GM23338 (cell line): ENCODE data around the gene SRSF1. TPM values are rescaled to one million over a fixed set of nuclear protein-coding genes. Genes with fewer than 3 reads are reported as not detected.

Experiments
- ATAC-seq: fragments of 200-7000 bp; cut with Tn5 transposase; 3 replicates; pipeline ENCODE4 v1.9.1; 2020
- DNase-seq: peaks from one replicate; pipeline ENCODE4 v3.0.0-alpha.2; 2015; ENCODE audit warnings: low spot score
- H2AFZ ChIP-seq: fragments of 200-600 bp; sonication (generic); 2 replicates; pipeline ENCODE4 v1.8.0; 2016; ENCODE audit warnings: antibody characterized with exemption, mild to moderate bottlenecking, moderate library complexity
- H3F3A ChIP-seq: fragments of 200-600 bp; sonication (generic); replicated peaks from 2 replicates; pipeline ENCODE4 v1.8.0; 2017; ENCODE audit warnings: antibody characterized with exemption, mixed run types, low read depth
- H3K27ac ChIP-seq: fragments of 200-600 bp; sonication (generic); 2 replicates; pipeline ENCODE4 v1.6.1; 2016; ENCODE audit warnings: low read depth
- H3K27me3 ChIP-seq: fragments of 200-600 bp; sonication (generic); 2 replicates; pipeline ENCODE4 v1.8.0; 2016; ENCODE audit warnings: mild to moderate bottlenecking, mixed run types, moderate library complexity; ENCODE audit not compliant: insufficient read depth
- H3K36me3 ChIP-seq: fragments of 200-600 bp; sonication (generic); 2 replicates; pipeline ENCODE4 v1.8.0; 2016; ENCODE audit warnings: mild to moderate bottlenecking; ENCODE audit not compliant: insufficient read depth
- H3K4me1 ChIP-seq: fragments of 200-600 bp; sonication (generic); 2 replicates; pipeline ENCODE4 v1.8.0; 2016; ENCODE audit warnings: mild to moderate bottlenecking, moderate library complexity; ENCODE audit not compliant: insufficient read depth
- H3K4me2 ChIP-seq: fragments of 200-600 bp; sonication (generic); 2 replicates; pipeline ENCODE4 v1.7.1; 2017; ENCODE audit warnings: mixed run types
- H3K4me3 ChIP-seq: fragments of 200-600 bp; sonication (generic); 2 replicates; pipeline ENCODE4 v1.6.1; 2016; ENCODE audit warnings: mixed run types
- H3K79me2 ChIP-seq: fragments of 200-600 bp; sonication (generic); replicated peaks from 2 replicates; pipeline ENCODE4 v1.8.0; 2017; ENCODE audit warnings: mild to moderate bottlenecking; ENCODE audit not compliant: insufficient read depth
- H3K9me2 ChIP-seq: fragments of 200-600 bp; sonication (generic); 2 replicates; pipeline ENCODE4 v1.8.0; 2017; ENCODE audit not compliant: insufficient read depth
- H4K20me1 ChIP-seq: fragments of 200-600 bp; sonication (generic); replicated peaks from 2 replicates; pipeline ENCODE4 v1.8.0; 2017; ENCODE audit warnings: mild to moderate bottlenecking; ENCODE audit not compliant: insufficient read depth
- H3K27ac Mint-ChIP-seq: 2 replicates; pipeline ENCODE4 v1.8.0; 2020; ENCODE audit warnings: inconsistent platforms, mild to moderate bottlenecking, moderate library complexity, mixed read lengths
- H3K27me3 Mint-ChIP-seq: 3 replicates; pipeline ENCODE4 v1.8.0; 2022; ENCODE audit warnings: low read depth, mild to moderate bottlenecking, moderate library complexity, mixed read lengths, inconsistent platforms; ENCODE audit not compliant: insufficient read depth, poor library complexity
- H3K36me3 Mint-ChIP-seq: 3 replicates; pipeline ENCODE4 v1.8.0; 2021; ENCODE audit warnings: low read depth, mild to moderate bottlenecking, inconsistent platforms, moderate library complexity, mixed read lengths
- H3K4me1 Mint-ChIP-seq: 3 replicates; pipeline ENCODE4 v1.8.0; 2020; ENCODE audit warnings: mild to moderate bottlenecking, inconsistent platforms, mixed read lengths
- H3K4me3 Mint-ChIP-seq: 3 replicates; pipeline ENCODE4 v1.8.0; 2021; ENCODE audit warnings: moderate library complexity, mild to moderate bottlenecking, inconsistent platforms, mixed read lengths
- H3K9me3 Mint-ChIP-seq: 3 replicates; pipeline ENCODE4 v1.8.0; 2020; ENCODE audit warnings: moderate library complexity, mild to moderate bottlenecking, inconsistent platforms, mixed read lengths
- POLR2AphosphoS5 ChIP-seq: IDR thresholded peaks from 2 replicates; pipeline ENCODE4 v1.6.1; 2016; ENCODE audit warnings: antibody characterized with exemption, low read depth
- ZNF114 ChIP-seq: fragments of 250-450 bp; sonication (Bioruptor Pico); IDR thresholded peaks from 2 replicates; pipeline ENCODE4 v1.5.0; 2020; ENCODE audit warnings: mild to moderate bottlenecking, moderate library complexity
- polyA plus RNA-seq: library from polyadenylated mRNA; unstranded; fragments of >200 nt; fragmentation: Nextera tagmentation; extraction: Ambion mirVana; gene quantifications from 2 replicates; pipeline ENCODE4 v1.2.1, GENCODE V29; 2016
- total RNA-seq: library from RNA; depleted of rRNA; stranded (reverse); fragments of >200 nt; shearing (Covaris generic); gene quantifications from 2 replicates; pipeline ENCODE4 v1.2.3, GENCODE V29; 2014
- TF ChIP-seq, protein P1 (sequence below), 2 experiments: fragments of 200-600 bp in 1 of 2; sonication (generic) in 1 of 2; conservative IDR thresholded peaks; 2 replicates each; pipeline versions ENCODE4 v1.5.1 to v1.6.1; 2016 to 2017; ENCODE audit warnings: antibody characterized with exemption in 2 of 2, low read depth in 2 of 2, mild to moderate bottlenecking in 2 of 2, moderate library complexity in 1 of 2
- TF ChIP-seq, protein P2 (sequence below): fragments of 250-450 bp; sonication (Bioruptor Pico); IDR thresholded peaks from 2 replicates; pipeline ENCODE4 v1.5.0; 2020; ENCODE audit warnings: mild to moderate bottlenecking, moderate library complexity
- TF ChIP-seq, protein P3 (sequence below): IDR thresholded peaks from 2 replicates; pipeline ENCODE4 v1.6.1; 2016; ENCODE audit warnings: antibody characterized with exemption

The SRSF1 gene
- total and polyA plus RNA-seq, 2 experiments from 2014 or later = 413 to 584 TPM

DNA sequence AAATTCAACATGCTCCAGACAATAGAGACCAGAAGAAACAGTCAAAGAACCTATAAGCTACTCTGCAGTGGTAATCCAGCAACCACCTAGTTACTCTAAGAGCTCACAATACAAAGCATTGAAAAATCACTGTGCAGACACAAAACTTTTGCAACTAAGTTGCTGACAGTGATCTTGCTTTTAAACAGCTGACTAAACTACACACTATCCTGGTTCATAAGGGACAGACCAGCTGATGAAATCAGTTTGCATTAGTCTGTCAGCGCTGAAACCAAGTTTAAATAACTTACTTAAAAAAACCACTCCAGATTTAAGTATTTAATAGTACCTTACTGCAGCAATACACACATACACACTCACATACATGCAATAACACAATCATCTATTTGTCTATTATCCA is 23.6 kb downstream of the SRSF1 start (continued):
- TF ChIP-seq, protein P1, sequence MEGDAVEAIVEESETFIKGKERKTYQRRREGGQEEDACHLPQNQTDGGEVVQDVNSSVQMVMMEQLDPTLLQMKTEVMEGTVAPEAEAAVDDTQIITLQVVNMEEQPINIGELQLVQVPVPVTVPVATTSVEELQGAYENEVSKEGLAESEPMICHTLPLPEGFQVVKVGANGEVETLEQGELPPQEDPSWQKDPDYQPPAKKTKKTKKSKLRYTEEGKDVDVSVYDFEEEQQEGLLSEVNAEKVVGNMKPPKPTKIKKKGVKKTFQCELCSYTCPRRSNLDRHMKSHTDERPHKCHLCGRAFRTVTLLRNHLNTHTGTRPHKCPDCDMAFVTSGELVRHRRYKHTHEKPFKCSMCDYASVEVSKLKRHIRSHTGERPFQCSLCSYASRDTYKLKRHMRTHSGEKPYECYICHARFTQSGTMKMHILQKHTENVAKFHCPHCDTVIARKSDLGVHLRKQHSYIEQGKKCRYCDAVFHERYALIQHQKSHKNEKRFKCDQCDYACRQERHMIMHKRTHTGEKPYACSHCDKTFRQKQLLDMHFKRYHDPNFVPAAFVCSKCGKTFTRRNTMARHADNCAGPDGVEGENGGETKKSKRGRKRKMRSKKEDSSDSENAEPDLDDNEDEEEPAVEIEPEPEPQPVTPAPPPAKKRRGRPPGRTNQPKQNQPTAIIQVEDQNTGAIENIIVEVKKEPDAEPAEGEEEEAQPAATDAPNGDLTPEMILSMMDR (conservative IDR thresholded peaks at IDR 0.05; ENCODE audit: low read depth in 2 of 2) = no peak
- TF ChIP-seq, protein P2, sequence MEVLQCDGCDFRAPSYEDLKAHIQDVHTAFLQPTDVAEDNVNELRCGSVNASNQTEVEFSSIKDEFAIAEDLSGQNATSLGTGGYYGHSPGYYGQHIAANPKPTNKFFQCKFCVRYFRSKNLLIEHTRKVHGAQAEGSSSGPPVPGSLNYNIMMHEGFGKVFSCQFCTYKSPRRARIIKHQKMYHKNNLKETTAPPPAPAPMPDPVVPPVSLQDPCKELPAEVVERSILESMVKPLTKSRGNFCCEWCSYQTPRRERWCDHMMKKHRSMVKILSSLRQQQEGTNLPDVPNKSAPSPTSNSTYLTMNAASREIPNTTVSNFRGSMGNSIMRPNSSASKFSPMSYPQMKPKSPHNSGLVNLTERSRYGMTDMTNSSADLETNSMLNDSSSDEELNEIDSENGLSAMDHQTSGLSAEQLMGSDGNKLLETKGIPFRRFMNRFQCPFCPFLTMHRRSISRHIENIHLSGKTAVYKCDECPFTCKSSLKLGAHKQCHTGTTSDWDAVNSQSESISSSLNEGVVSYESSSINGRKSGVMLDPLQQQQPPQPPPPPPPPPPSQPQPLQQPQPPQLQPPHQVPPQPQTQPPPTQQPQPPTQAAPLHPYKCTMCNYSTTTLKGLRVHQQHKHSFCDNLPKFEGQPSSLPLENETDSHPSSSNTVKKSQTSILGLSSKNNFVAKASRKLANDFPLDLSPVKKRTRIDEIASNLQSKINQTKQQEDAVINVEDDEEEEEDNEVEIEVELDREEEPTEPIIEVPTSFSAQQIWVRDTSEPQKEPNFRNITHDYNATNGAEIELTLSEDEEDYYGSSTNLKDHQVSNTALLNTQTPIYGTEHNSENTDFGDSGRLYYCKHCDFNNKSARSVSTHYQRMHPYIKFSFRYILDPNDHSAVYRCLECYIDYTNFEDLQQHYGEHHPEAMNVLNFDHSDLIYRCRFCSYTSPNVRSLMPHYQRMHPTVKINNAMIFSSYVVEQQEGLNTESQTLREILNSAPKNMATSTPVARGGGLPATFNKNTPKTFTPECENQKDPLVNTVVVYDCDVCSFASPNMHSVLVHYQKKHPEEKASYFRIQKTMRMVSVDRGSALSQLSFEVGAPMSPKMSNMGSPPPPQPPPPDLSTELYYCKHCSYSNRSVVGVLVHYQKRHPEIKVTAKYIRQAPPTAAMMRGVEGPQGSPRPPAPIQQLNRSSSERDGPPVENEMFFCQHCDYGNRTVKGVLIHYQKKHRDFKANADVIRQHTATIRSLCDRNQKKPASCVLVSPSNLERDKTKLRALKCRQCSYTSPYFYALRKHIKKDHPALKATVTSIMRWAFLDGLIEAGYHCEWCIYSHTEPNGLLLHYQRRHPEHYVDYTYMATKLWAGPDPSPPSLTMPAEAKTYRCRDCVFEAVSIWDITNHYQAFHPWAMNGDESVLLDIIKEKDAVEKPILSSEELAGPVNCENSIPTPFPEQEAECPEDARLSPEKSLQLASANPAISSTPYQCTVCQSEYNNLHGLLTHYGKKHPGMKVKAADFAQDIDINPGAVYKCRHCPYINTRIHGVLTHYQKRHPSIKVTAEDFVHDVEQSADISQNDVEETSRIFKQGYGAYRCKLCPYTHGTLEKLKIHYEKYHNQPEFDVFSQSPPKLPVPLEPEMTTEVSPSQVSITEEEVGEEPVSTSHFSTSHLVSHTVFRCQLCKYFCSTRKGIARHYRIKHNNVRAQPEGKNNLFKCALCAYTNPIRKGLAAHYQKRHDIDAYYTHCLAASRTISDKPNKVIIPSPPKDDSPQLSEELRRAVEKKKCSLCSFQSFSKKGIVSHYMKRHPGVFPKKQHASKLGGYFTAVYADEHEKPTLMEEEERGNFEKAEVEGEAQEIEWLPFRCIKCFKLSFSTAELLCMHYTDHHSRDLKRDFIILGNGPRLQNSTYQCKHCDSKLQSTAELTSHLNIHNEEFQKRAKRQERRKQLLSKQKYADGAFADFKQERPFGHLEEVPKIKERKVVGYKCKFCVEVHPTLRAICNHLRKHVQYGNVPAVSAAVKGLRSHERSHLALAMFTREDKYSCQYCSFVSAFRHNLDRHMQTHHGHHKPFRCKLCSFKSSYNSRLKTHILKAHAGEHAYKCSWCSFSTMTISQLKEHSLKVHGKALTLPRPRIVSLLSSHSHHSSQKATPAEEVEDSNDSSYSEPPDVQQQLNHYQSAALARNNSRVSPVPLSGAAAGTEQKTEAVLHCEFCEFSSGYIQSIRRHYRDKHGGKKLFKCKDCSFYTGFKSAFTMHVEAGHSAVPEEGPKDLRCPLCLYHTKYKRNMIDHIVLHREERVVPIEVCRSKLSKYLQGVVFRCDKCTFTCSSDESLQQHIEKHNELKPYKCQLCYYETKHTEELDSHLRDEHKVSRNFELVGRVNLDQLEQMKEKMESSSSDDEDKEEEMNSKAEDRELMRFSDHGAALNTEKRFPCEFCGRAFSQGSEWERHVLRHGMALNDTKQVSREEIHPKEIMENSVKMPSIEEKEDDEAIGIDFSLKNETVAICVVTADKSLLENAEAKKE (CRISPR knock-in tag) = no peak
- TF ChIP-seq POLR2AphosphoS5 = no peak

DNA sequence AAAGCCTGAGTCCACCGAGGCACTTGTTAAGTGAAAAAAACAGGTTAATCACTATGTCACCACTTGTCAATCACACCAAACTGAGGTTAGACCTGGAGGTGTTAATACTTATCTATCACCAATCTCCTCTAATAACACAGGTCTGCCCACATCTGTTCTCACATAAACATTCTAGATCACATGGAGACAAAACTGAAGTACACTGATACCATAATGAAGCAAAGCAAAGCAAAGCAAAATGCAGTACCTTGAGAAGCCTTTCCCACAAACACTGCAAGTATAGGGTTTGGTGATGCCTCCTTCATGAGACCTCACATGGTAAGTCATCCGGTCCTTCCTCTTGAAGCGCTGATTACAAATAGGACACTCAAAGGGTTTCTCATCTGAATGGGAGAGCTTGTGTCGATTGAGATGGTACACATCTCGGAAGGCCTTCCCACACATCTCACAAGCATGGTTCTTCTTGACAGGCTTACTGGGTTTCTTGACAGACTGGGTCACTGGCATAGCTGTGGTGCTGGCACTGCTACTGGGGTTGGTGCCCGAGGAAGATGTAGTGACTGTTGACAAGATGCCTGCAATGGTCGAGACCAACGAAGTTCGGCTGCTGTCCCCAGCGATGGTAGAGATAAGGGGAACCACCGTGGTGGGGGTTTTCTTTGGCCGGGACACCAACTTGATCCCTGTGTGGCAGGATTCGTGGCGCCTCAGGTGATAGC is 24.4 kb downstream of the SRSF1 start:
- no peak for ATAC-seq
- Histone ChIP-seq H3K79me2 (peaks cover 75% of the 10 kb centered on the region), H3F3A (0 out of 2 replicates have a peak, but pooled peaks cover 3% of the 10 kb centered on the region), H4K20me1 (peaks cover 24% of the 10 kb centered on the region), H2AFZ (no peak overlapping the region), H3K4me3 (no peak overlapping the region), H3K9me2 (no peaks in the 10 kb centered on the region), H3K4me2 (no peak overlapping the region), H3K27ac (no peak overlapping the region), H3K36me3 (peaks cover 24% of the 10 kb centered on the region; the same call in 1 of the 2 replicates), H3K27me3 (no peaks in the 10 kb centered on the region), H3K4me1 (peaks cover 7% of the 10 kb centered on the region)
- no peak overlapping the region for H3K4me3 Mint-ChIP-seq
- peaks cover 39% of the 10 kb centered on the region for H3K36me3 Mint-ChIP-seq
- TF ChIP-seq ZNF114 = no peak
- TF ChIP-seq, protein P3, sequence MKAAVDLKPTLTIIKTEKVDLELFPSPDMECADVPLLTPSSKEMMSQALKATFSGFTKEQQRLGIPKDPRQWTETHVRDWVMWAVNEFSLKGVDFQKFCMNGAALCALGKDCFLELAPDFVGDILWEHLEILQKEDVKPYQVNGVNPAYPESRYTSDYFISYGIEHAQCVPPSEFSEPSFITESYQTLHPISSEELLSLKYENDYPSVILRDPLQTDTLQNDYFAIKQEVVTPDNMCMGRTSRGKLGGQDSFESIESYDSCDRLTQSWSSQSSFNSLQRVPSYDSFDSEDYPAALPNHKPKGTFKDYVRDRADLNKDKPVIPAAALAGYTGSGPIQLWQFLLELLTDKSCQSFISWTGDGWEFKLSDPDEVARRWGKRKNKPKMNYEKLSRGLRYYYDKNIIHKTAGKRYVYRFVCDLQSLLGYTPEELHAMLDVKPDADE = no peak
- no peak for DNase-seq
- H3K27me3 Mint-ChIP-seq = peaks cover 8% of the 10 kb centered on the region
- no peak overlapping the region for H3K27ac Mint-ChIP-seq
- no peaks in the 10 kb centered on the region; the same call in 2 of the 3 replicates for H3K9me3 Mint-ChIP-seq
- peaks cover 31% of the 10 kb centered on the region for H3K4me1 Mint-ChIP-seq
